Measurements from ENCODE around the gene ATG9B.
A peak's percentile ranks its signal among the peaks of the same experiment; 100 is the strongest.

ATG9B gene

GRCh38 chr7:150990416-150991186 is 33.7 kb downstream of the ATG9B start, which contains the start of gene NOS3:
TSS of gene NOS3 (plus strand) at chr7:150991017. CDS start at chr7:150993804, 2,787 bp downstream.
- Histone ChIP-seq H3K79me1 (ENCODE audit: low read length) (no peaks in the 10 kb centered on the region), H3K27ac (ENCODE audit: low read depth, low read length) (no peak within 1 kb of the TSS), H4K8ac (ENCODE audit: low read depth, low read length) (no peak within 1 kb of the TSS), H2AK5ac (ENCODE audit: low read length) (no peak within 1 kb of the TSS), H3K4me3 (ENCODE audit: low read depth, low read length) (no peak within 1 kb of the TSS), H3K18ac (ENCODE audit: low read length) (no peak within 1 kb of the TSS), H3K79me2 (ENCODE audit: control insufficient read depth, insufficient read depth, low read length, poor library complexity) (no peaks in the 10 kb centered on the region), H3K4me1 (ENCODE audit: control insufficient read depth in 1 of 2, insufficient read depth in 2 of 2, low read length in 2 of 2) (no peaks in the 10 kb centered on the region), H4K12ac (ENCODE audit: low read depth, low read length) (no peak within 1 kb of the TSS), H3K4me2 (ENCODE audit: low read length) (no peak within 1 kb of the TSS), H3K9ac (ENCODE audit: low read length) (no peak within 1 kb of the TSS), H2BK12ac (ENCODE audit: low read length) (no peak within 1 kb of the TSS), H3K4ac (ENCODE audit: low read depth, low read length) (no peak within 1 kb of the TSS), H3K9me3 (ENCODE audit: insufficient read depth, low read depth, low read length) (peaks cover 16% of the 10 kb centered on the region), H2AFZ (ENCODE audit: insufficient read depth, low read length, poor library complexity) (no peak within 1 kb of the TSS), H4K91ac (ENCODE audit: low read depth, low read length) (no peak within 1 kb of the TSS), H3K14ac (ENCODE audit: low read length) (no peak within 1 kb of the TSS), H3K23ac (ENCODE audit: low read length) (no peak within 1 kb of the TSS), H3K36me3 (ENCODE audit: control insufficient read depth in 1 of 2, insufficient read depth in 2 of 2, low read length in 2 of 2) (no peaks in the 10 kb centered on the region), H2BK5ac (ENCODE audit: low read depth, low read length, poor library complexity) (no peak within 1 kb of the TSS), H3K27me3 (ENCODE audit: insufficient read depth, low read length) (no peaks in the 10 kb centered on the region), H2BK120ac (ENCODE audit: insufficient read depth, low read length, poor library complexity) (no peak within 1 kb of the TSS)
- WGBS (ENCODE audit: extremely low coverage, insufficient coverage, insufficient read length), result no CpG with 5 or more reads among the region's 12 CpGs
- DNase-seq, result peak; percentile 55 to 64

GRCh38 chr7:150989456-150989855 is 34.8 kb downstream of the ATG9B start:
- Histone ChIP-seq H2BK5ac (ENCODE audit: low read depth, low read length, poor library complexity) (no peak overlapping the region), H3K23ac (ENCODE audit: low read length) (no peak overlapping the region), H3K36me3 (ENCODE audit: control insufficient read depth in 1 of 2, insufficient read depth in 2 of 2, low read length in 2 of 2) (no peaks in the 10 kb centered on the region), H2AK5ac (ENCODE audit: low read length) (no peak overlapping the region), H4K8ac (ENCODE audit: low read depth, low read length) (no peak overlapping the region), H3K79me1 (ENCODE audit: low read length) (no peaks in the 10 kb centered on the region), H2BK12ac (ENCODE audit: low read length) (no peak overlapping the region), H3K27me3 (ENCODE audit: insufficient read depth, low read length) (no peaks in the 10 kb centered on the region), H3K4me1 (ENCODE audit: control insufficient read depth in 1 of 2, insufficient read depth in 2 of 2, low read length in 2 of 2) (no peaks in the 10 kb centered on the region), H3K14ac (ENCODE audit: low read length) (no peak overlapping the region), H4K91ac (ENCODE audit: low read depth, low read length) (no peak overlapping the region), H3K4me2 (ENCODE audit: low read length) (no peak overlapping the region), H3K18ac (ENCODE audit: low read length) (no peak overlapping the region), H3K4ac (ENCODE audit: low read depth, low read length) (no peak overlapping the region), H4K12ac (ENCODE audit: low read depth, low read length) (no peak overlapping the region), H3K79me2 (ENCODE audit: control insufficient read depth, insufficient read depth, low read length, poor library complexity) (no peaks in the 10 kb centered on the region), H3K9ac (ENCODE audit: low read length) (no peak overlapping the region), H2AFZ (ENCODE audit: insufficient read depth, low read length, poor library complexity) (no peak overlapping the region), H3K4me3 (ENCODE audit: low read depth, low read length) (no peak overlapping the region), H3K27ac (ENCODE audit: low read depth, low read length) (no peak overlapping the region), H2BK120ac (ENCODE audit: insufficient read depth, low read length, poor library complexity) (no peak overlapping the region), H3K9me3 (ENCODE audit: insufficient read depth, low read depth, low read length) (peaks cover 16% of the 10 kb centered on the region)
- WGBS (ENCODE audit: extremely low coverage, insufficient coverage, insufficient read length), result no CpG with 5 or more reads among the region's 7 CpGs
- no peak for DNase-seq

- peaks cover 16% of the 10 kb centered on the region for H3K9me3 ChIP-seq (ENCODE audit: insufficient read depth, low read depth, low read length)
- no peak overlapping the region for H3K18ac ChIP-seq (ENCODE audit: low read length)
- peak overlapping the region; percentile 48 for H3K4me2 ChIP-seq (ENCODE audit: low read length)
- no peaks in the 10 kb centered on the region for H3K27me3 ChIP-seq (ENCODE audit: insufficient read depth, low read length)
- H3K36me3 ChIP-seq (ENCODE audit: control insufficient read depth in 1 of 2, insufficient read depth in 2 of 2, low read length in 2 of 2), result no peaks in the 10 kb centered on the region
- no peak overlapping the region for H3K27ac ChIP-seq (ENCODE audit: low read depth, low read length)
- H2BK120ac ChIP-seq (ENCODE audit: insufficient read depth, low read length, poor library complexity), result no peak overlapping the region
- no peak overlapping the region for H3K14ac ChIP-seq (ENCODE audit: low read length)
- H3K4ac ChIP-seq (ENCODE audit: low read depth, low read length), result no peak overlapping the region
- H3K79me1 ChIP-seq (ENCODE audit: low read length), result no peaks in the 10 kb centered on the region
- H3K4me3 ChIP-seq (ENCODE audit: low read depth, low read length), result no peak overlapping the region
- H4K91ac ChIP-seq (ENCODE audit: low read depth, low read length), result no peak overlapping the region
- no peak overlapping the region for H2BK12ac ChIP-seq (ENCODE audit: low read length)
- no peak overlapping the region for H4K12ac ChIP-seq (ENCODE audit: low read depth, low read length)
- H2BK5ac ChIP-seq (ENCODE audit: low read depth, low read length, poor library complexity), result no peak overlapping the region
- no peak for DNase-seq
- no peaks in the 10 kb centered on the region for H3K79me2 ChIP-seq (ENCODE audit: control insufficient read depth, insufficient read depth, low read length, poor library complexity)
- no peak overlapping the region for H4K8ac ChIP-seq (ENCODE audit: low read depth, low read length)
- no CpG with 5 or more reads among the region's 31 CpGs for WGBS (ENCODE audit: extremely low coverage, insufficient coverage, insufficient read length)
- no peak overlapping the region for H3K9ac ChIP-seq (ENCODE audit: low read length)
- H2AFZ ChIP-seq (ENCODE audit: insufficient read depth, low read length, poor library complexity), result no peak overlapping the region
- no peak overlapping the region for H3K23ac ChIP-seq (ENCODE audit: low read length)
- no peaks in the 10 kb centered on the region for H3K4me1 ChIP-seq (ENCODE audit: control insufficient read depth in 1 of 2, insufficient read depth in 2 of 2, low read length in 2 of 2)
- H2AK5ac ChIP-seq (ENCODE audit: low read length), result no peak overlapping the region
Measured at GRCh38 chr7:150988230-150989226, 35.8 kb downstream of the ATG9B start.

- Histone ChIP-seq H3K4me2 (ENCODE audit: low read length) (no peak overlapping the region), H4K12ac (ENCODE audit: low read depth, low read length) (no peak overlapping the region), H3K18ac (ENCODE audit: low read length) (no peak overlapping the region), H3K9ac (ENCODE audit: low read length) (no peak overlapping the region), H2AFZ (ENCODE audit: insufficient read depth, low read length, poor library complexity) (no peak overlapping the region), H3K14ac (ENCODE audit: low read length) (no peak overlapping the region), H3K9me3 (ENCODE audit: insufficient read depth, low read depth, low read length) (peaks cover 16% of the 10 kb centered on the region), H3K4ac (ENCODE audit: low read depth, low read length) (no peak overlapping the region), H2BK12ac (ENCODE audit: low read length) (no peak overlapping the region), H2AK5ac (ENCODE audit: low read length) (no peak overlapping the region), H4K91ac (ENCODE audit: low read depth, low read length) (no peak overlapping the region), H3K27ac (ENCODE audit: low read depth, low read length) (no peak overlapping the region), H3K79me2 (ENCODE audit: control insufficient read depth, insufficient read depth, low read length, poor library complexity) (no peaks in the 10 kb centered on the region), H3K4me3 (ENCODE audit: low read depth, low read length) (no peak overlapping the region), H3K79me1 (ENCODE audit: low read length) (no peaks in the 10 kb centered on the region), H2BK120ac (ENCODE audit: insufficient read depth, low read length, poor library complexity) (no peak overlapping the region), H3K27me3 (ENCODE audit: insufficient read depth, low read length) (no peaks in the 10 kb centered on the region), H4K8ac (ENCODE audit: low read depth, low read length) (no peak overlapping the region), H3K4me1 (ENCODE audit: control insufficient read depth in 1 of 2, insufficient read depth in 2 of 2, low read length in 2 of 2) (no peaks in the 10 kb centered on the region), H2BK5ac (ENCODE audit: low read depth, low read length, poor library complexity) (no peak overlapping the region), H3K36me3 (ENCODE audit: control insufficient read depth in 1 of 2, insufficient read depth in 2 of 2, low read length in 2 of 2) (no peaks in the 10 kb centered on the region), H3K23ac (ENCODE audit: low read length) (no peak overlapping the region)
- no CpG with 5 or more reads among the region's 5 CpGs for WGBS (ENCODE audit: extremely low coverage, insufficient coverage, insufficient read length)
- DNase-seq, result no peak
Measured at GRCh38 chr7:150986556-150986955, 37.7 kb downstream of the ATG9B start.
